ENCODE measurements around the gene LIAS. TPM values are rescaled to one million over a fixed set of nuclear protein-coding genes. Genes with fewer than 3 reads are reported as not detected.

Gene LIAS
- total RNA-seq, 1 donor from 2014 or later: 9.8 TPM

DNA sequence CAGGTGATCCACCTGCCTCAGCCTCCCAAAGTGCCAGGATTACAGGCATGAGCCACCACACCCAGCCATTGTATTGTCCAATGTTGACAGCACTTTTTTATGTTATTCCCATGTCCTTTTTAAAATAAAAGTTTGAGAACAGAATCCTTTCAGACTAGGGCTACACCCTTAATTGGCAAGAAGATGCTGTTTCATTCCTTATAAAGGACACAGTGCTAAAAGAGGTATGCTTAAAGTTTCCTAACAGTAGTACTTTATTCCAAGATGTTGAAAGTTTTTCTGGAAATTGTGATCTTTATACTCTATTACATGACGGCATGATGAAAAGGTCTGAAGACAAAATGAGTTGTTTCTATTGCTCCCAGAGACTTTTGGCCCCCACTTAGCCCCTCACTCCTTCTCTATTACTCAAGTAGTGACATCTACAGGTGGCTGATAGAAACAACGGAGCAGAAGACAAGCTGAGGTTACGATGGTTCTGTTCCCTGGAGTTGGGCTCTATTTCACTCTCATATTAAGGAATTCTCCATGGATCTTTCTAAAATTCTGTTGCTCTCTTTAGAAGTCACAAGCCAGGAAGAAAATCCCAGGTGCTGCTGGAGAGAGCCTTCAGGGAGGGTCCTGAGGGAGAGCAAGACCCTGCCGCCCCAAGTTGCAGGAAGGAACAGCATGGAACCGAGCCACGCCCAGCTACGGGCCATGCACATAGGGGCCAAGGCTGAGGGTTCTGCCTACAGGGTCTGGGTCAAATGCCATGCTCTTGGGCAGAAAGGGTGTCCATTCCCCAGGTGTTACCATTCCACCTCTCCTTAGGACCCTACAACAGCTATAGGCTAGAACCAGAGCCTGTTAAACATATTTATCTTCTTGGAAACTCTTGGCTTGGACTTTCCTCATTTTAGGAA lies 22.9 kb upstream of the LIAS start:
- Mint-ChIP-seq H3K4me3 (ENCODE audit: unreplicated experiment) (no peak overlapping the region), H3K36me3 (ENCODE audit: low read depth, unreplicated experiment) (no peaks in the 10 kb centered on the region), H3K9me3 (ENCODE audit: unreplicated experiment) (no peaks in the 10 kb centered on the region), H3K4me1 (ENCODE audit: unreplicated experiment) (no peaks in the 10 kb centered on the region), H3K27ac (ENCODE audit: unreplicated experiment) (no peak overlapping the region), H3K27me3 (ENCODE audit: unreplicated experiment) (peaks cover 10% of the 10 kb centered on the region)
- no peak for DNase-seq (ENCODE audit: low spot score)
- TF ChIP-seq, protein P1, sequence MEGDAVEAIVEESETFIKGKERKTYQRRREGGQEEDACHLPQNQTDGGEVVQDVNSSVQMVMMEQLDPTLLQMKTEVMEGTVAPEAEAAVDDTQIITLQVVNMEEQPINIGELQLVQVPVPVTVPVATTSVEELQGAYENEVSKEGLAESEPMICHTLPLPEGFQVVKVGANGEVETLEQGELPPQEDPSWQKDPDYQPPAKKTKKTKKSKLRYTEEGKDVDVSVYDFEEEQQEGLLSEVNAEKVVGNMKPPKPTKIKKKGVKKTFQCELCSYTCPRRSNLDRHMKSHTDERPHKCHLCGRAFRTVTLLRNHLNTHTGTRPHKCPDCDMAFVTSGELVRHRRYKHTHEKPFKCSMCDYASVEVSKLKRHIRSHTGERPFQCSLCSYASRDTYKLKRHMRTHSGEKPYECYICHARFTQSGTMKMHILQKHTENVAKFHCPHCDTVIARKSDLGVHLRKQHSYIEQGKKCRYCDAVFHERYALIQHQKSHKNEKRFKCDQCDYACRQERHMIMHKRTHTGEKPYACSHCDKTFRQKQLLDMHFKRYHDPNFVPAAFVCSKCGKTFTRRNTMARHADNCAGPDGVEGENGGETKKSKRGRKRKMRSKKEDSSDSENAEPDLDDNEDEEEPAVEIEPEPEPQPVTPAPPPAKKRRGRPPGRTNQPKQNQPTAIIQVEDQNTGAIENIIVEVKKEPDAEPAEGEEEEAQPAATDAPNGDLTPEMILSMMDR (IDR thresholded peaks at IDR 0.05; ENCODE audit: unreplicated experiment): no peak

DNA sequence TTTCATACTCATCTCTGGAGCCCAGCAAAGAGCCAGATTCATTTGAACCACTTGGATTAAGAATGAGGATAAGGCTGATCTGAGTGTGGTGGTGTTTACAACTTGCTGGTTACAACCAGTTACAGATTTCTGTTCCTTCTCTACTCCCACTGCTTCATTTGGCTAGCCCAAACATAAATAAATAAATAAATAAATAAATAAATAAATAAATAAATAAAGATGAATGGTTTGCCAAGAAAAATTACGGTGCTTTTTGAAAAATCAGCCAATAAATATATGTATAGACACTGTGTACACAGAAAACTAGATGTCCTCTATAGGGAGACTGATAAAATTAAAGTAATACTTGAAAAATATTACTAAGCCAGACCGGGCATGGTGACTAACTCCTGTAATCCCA lies 17.3 kb upstream of the LIAS start:
- H3K36me3 Mint-ChIP-seq (ENCODE audit: low read depth, unreplicated experiment): no peaks in the 10 kb centered on the region
- no peak overlapping the region for H3K27ac Mint-ChIP-seq (ENCODE audit: unreplicated experiment)
- H3K4me3 Mint-ChIP-seq (ENCODE audit: unreplicated experiment): no peak overlapping the region
- no peaks in the 10 kb centered on the region for H3K9me3 Mint-ChIP-seq (ENCODE audit: unreplicated experiment)
- TF ChIP-seq, protein P1 (IDR thresholded peaks at IDR 0.05; ENCODE audit: unreplicated experiment): no peak
- no peaks in the 10 kb centered on the region for H3K4me1 Mint-ChIP-seq (ENCODE audit: unreplicated experiment)
- peaks cover 8% of the 10 kb centered on the region for H3K27me3 Mint-ChIP-seq (ENCODE audit: unreplicated experiment)
- no peak for DNase-seq (ENCODE audit: low spot score)

DNA sequence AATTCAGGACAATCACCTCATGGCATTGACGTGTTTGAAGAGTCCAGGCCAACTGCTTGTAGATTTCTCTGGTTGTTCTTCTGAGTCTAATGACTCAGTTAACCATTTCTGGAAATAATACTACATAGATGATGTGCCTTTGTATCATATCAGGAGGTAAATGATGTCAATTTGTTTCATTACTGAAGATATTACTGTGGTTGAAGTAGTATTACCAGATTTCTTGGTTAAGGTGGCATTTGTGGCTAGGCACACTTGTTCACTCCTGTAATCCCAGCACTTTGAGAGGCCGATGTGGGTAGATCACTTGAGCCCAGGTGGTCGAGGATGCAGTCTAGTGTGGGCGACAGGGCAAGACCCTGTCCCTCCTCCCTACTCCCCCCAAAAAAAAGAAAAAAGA lies 15.9 kb upstream of the LIAS start:
- H3K36me3 Mint-ChIP-seq (ENCODE audit: low read depth, unreplicated experiment): no peaks in the 10 kb centered on the region
- TF ChIP-seq, protein P1 (IDR thresholded peaks at IDR 0.05; ENCODE audit: unreplicated experiment): no peak

DNA sequence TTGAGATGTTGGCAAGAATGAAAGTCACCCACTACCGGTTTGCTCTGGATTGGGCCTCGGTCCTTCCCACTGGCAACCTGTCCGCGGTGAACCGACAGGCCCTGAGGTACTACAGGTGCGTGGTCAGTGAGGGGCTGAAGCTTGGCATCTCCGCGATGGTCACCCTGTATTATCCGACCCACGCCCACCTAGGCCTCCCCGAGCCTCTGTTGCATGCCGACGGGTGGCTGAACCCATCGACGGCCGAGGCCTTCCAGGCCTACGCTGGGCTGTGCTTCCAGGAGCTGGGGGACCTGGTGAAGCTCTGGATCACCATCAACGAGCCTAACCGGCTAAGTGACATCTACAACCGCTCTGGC lies 12.4 kb upstream of the LIAS start:
- H3K9me3 Mint-ChIP-seq (ENCODE audit: unreplicated experiment): no peaks in the 10 kb centered on the region
- H3K4me3 Mint-ChIP-seq (ENCODE audit: unreplicated experiment): no peak overlapping the region
- TF ChIP-seq, protein P1 (IDR thresholded peaks at IDR 0.05; ENCODE audit: unreplicated experiment): no peak
- DNase-seq (ENCODE audit: low spot score): no peak
- peaks cover 6% of the 10 kb centered on the region for H3K36me3 Mint-ChIP-seq (ENCODE audit: low read depth, unreplicated experiment)
- H3K4me1 Mint-ChIP-seq (ENCODE audit: unreplicated experiment): peaks cover 2% of the 10 kb centered on the region
- peaks cover 2% of the 10 kb centered on the region for H3K27me3 Mint-ChIP-seq (ENCODE audit: unreplicated experiment)
- H3K27ac Mint-ChIP-seq (ENCODE audit: unreplicated experiment): no peak overlapping the region

More for the DNA sequence above, 15.9 kb upstream of the LIAS start:
- DNase-seq (ENCODE audit: low spot score): no peak
- H3K27me3 Mint-ChIP-seq (ENCODE audit: unreplicated experiment): peaks cover 2% of the 10 kb centered on the region
- no peak overlapping the region for H3K27ac Mint-ChIP-seq (ENCODE audit: unreplicated experiment)
- H3K4me3 Mint-ChIP-seq (ENCODE audit: unreplicated experiment): no peak overlapping the region
- H3K4me1 Mint-ChIP-seq (ENCODE audit: unreplicated experiment): peaks cover 2% of the 10 kb centered on the region
- no peaks in the 10 kb centered on the region for H3K9me3 Mint-ChIP-seq (ENCODE audit: unreplicated experiment)

DNA sequence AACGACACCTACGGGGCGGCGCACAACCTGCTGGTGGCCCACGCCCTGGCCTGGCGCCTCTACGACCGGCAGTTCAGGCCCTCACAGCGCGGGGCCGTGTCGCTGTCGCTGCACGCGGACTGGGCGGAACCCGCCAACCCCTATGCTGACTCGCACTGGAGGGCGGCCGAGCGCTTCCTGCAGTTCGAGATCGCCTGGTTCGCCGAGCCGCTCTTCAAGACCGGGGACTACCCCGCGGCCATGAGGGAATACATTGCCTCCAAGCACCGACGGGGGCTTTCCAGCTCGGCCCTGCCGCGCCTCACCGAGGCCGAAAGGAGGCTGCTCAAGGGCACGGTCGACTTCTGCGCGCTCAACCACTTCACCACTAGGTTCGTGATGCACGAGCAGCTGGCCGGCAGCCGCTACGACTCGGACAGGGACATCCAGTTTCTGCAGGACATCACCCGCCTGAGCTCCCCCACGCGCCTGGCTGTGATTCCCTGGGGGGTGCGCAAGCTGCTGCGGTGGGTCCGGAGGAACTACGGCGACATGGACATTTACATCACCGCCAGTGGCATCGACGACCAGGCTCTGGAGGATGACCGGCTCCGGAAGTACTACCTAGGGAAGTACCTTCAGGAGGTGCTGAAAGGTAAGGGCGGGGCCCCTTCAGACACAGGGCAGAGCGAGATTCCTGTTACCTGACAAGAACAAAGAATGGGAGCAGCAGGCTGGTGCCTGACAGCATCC lies 11.8 kb upstream of the LIAS start:
- Mint-ChIP-seq H3K9me3 (ENCODE audit: unreplicated experiment) (no peaks in the 10 kb centered on the region), H3K27ac (ENCODE audit: unreplicated experiment) (no peak overlapping the region), H3K27me3 (ENCODE audit: unreplicated experiment) (peaks cover 2% of the 10 kb centered on the region), H3K36me3 (ENCODE audit: low read depth, unreplicated experiment) (peaks cover 8% of the 10 kb centered on the region), H3K4me1 (ENCODE audit: unreplicated experiment) (peaks cover 3% of the 10 kb centered on the region), H3K4me3 (ENCODE audit: unreplicated experiment) (no peak overlapping the region)
- DNase-seq (ENCODE audit: low spot score): peak; percentile 67
- TF ChIP-seq, protein P1 (IDR thresholded peaks at IDR 0.05; ENCODE audit: unreplicated experiment): no peak

Measured in endothelial cell (in vitro differentiated cells).